SK-N-SH treated with all-trans-retinoic acid at 6 μM for 48 hours (cell line): ENCODE measurements around the gene EMILIN2.

Experiments
- ATAC-seq: fragments of 200-7000 bp; cut with Tn5 transposase; 3 replicates; pipeline ENCODE4 v1.9.1; 2020; ENCODE audit warnings: mild to moderate bottlenecking, moderate library complexity
- ARNTL ChIP-seq: fragments of 450-650 bp; formaldehyde crosslinking; IDR thresholded peaks from 2 replicates; pipeline ENCODE4 v1.5.0; 2020; ENCODE audit warnings: low read depth, mild to moderate bottlenecking, moderate library complexity, borderline replicate concordance
- BACH2 ChIP-seq: fragments of 250-450 bp; sonication (Bioruptor Pico); IDR thresholded peaks from 2 replicates; pipeline ENCODE4 v1.9.0; 2021; ENCODE audit warnings: mild to moderate bottlenecking, borderline replicate concordance
- CREB5 ChIP-seq: fragments of 250-450 bp; sonication (Bioruptor Pico); IDR thresholded peaks from 2 replicates; pipeline ENCODE4 v1.5.1; 2020; ENCODE audit warnings: low read depth, mild to moderate bottlenecking, moderate library complexity
- CSDC2 ChIP-seq: fragments of 250-450 bp; sonication (Bioruptor Pico); IDR thresholded peaks from 2 replicates; pipeline ENCODE4 v1.5.0; 2020; ENCODE audit warnings: mild to moderate bottlenecking, moderate library complexity
- ESRRG ChIP-seq: fragments of 250-450 bp; sonication (Bioruptor Pico); IDR thresholded peaks from 2 replicates; pipeline ENCODE4 v1.6.1; 2021; ENCODE audit warnings: mild to moderate bottlenecking
- GLIS3 ChIP-seq: fragments of 250-450 bp; sonication (Bioruptor Pico); IDR thresholded peaks from 2 replicates; pipeline ENCODE4 v1.5.0; 2020; ENCODE audit warnings: mild to moderate bottlenecking, moderate library complexity
- ISL1 ChIP-seq: fragments of 250-450 bp; sonication (Bioruptor Pico); IDR thresholded peaks from 2 replicates; pipeline ENCODE4 v2.1.2; 2022; ENCODE audit warnings: mild to moderate bottlenecking, moderate library complexity
- OSR1 ChIP-seq: fragments of 250-450 bp; sonication (Bioruptor Pico); IDR thresholded peaks from 2 replicates; pipeline ENCODE4 v1.8.0; 2022; ENCODE audit warnings: moderate library complexity, mild to moderate bottlenecking, inconsistent platforms
- POU6F1 ChIP-seq: fragments of 250-450 bp; sonication (Bioruptor Pico); IDR thresholded peaks from 2 replicates; pipeline ENCODE4 v1.8.0; 2021; ENCODE audit warnings: low read depth, mild to moderate bottlenecking, moderate library complexity, borderline replicate concordance
- PPARA ChIP-seq: fragments of 250-450 bp; sonication (Bioruptor Pico); IDR thresholded peaks from 2 replicates; pipeline ENCODE4 v1.5.0; 2020; ENCODE audit warnings: mild to moderate bottlenecking, borderline replicate concordance
- RARB ChIP-seq: fragments of 250-450 bp; sonication (Bioruptor Pico); IDR thresholded peaks from 2 replicates; pipeline ENCODE4 v1.8.0; 2021; ENCODE audit warnings: mild to moderate bottlenecking, moderate library complexity
- SNAI2 ChIP-seq: fragments of 250-450 bp; sonication (Bioruptor Pico); IDR thresholded peaks from 2 replicates; pipeline ENCODE4 v1.5.0; 2020; ENCODE audit warnings: mild to moderate bottlenecking, moderate library complexity
- TCF4 ChIP-seq: fragments of 250-450 bp; sonication (Bioruptor Pico); IDR thresholded peaks from 2 replicates; pipeline ENCODE4 v1.8.0; 2021; ENCODE audit warnings: mild to moderate bottlenecking, moderate library complexity, borderline replicate concordance
- TOX ChIP-seq: fragments of 250-450 bp; sonication (Bioruptor Pico); IDR thresholded peaks from 2 replicates; pipeline ENCODE4 v1.8.0; 2021; ENCODE audit warnings: mild to moderate bottlenecking, moderate library complexity, borderline replicate concordance
- TSHZ2 ChIP-seq: fragments of 250-450 bp; sonication (Bioruptor Pico); IDR thresholded peaks from 2 replicates; pipeline ENCODE4 v1.5.0; 2020; ENCODE audit warnings: mild to moderate bottlenecking, moderate library complexity
- ZC3H10 ChIP-seq: fragments of 250-450 bp; sonication (Bioruptor Pico); IDR thresholded peaks from 2 replicates; pipeline ENCODE4 v1.5.1; 2021; ENCODE audit warnings: mild to moderate bottlenecking, moderate library complexity
- ZFP3 ChIP-seq: fragments of 250-450 bp; sonication (Bioruptor Pico); IDR thresholded peaks from 2 replicates; pipeline ENCODE4 v1.5.0; 2020; ENCODE audit warnings: mild to moderate bottlenecking, moderate library complexity
- ZFP30 ChIP-seq: fragments of 450-650 bp; formaldehyde crosslinking; IDR thresholded peaks from 2 replicates; pipeline ENCODE4 v1.5.0; 2022; ENCODE audit warnings: mild to moderate bottlenecking, moderate library complexity
- ZNF565 ChIP-seq: fragments of 450-650 bp; formaldehyde crosslinking; conservative IDR thresholded peaks from 2 replicates; pipeline ENCODE4 v1.5.0; 2020; ENCODE audit warnings: low read depth, mild to moderate bottlenecking, moderate library complexity
- ZNF70 ChIP-seq: fragments of 450-650 bp; formaldehyde crosslinking; IDR thresholded peaks from 2 replicates; pipeline ENCODE4 v1.5.0; 2020; ENCODE audit warnings: mild to moderate bottlenecking, moderate library complexity
- ZNF8 ChIP-seq: fragments of 450-650 bp; formaldehyde crosslinking; IDR thresholded peaks from 2 replicates; pipeline ENCODE4 v1.5.0; 2020; ENCODE audit warnings: mild to moderate bottlenecking, moderate library complexity
- TF ChIP-seq, protein P1 (sequence below): fragments of 250-450 bp; sonication (Bioruptor Pico); IDR thresholded peaks from 2 replicates; pipeline ENCODE4 v1.5.1; 2021; ENCODE audit warnings: mild to moderate bottlenecking, moderate library complexity
- TF ChIP-seq, protein P2 (sequence below): fragments of 250-450 bp; sonication (Bioruptor Pico); IDR thresholded peaks from 2 replicates; pipeline ENCODE4 v1.8.0; 2020; ENCODE audit warnings: mild to moderate bottlenecking, moderate library complexity, borderline replicate concordance

EMILIN2 gene

GRCh38 chr18:2893056-2893455 is 46.2 kb downstream of the EMILIN2 start:
- no peak for ATAC-seq
- TF ChIP-seq POU6F1 (no peak), ZC3H10 (CRISPR knock-in tag) (no peak), ZNF8 (CRISPR knock-in tag) (no peak), ZFP30 (no peak), TCF4 (CRISPR knock-in tag) (no peak), ZNF565 (no peak), BACH2 (CRISPR knock-in tag) (no peak), CSDC2 (CRISPR knock-in tag) (no peak), TOX (CRISPR knock-in tag) (no peak), ESRRG (CRISPR knock-in tag) (no peak), RARB (CRISPR knock-in tag) (no peak), SNAI2 (CRISPR knock-in tag) (no peak)

DNA sequence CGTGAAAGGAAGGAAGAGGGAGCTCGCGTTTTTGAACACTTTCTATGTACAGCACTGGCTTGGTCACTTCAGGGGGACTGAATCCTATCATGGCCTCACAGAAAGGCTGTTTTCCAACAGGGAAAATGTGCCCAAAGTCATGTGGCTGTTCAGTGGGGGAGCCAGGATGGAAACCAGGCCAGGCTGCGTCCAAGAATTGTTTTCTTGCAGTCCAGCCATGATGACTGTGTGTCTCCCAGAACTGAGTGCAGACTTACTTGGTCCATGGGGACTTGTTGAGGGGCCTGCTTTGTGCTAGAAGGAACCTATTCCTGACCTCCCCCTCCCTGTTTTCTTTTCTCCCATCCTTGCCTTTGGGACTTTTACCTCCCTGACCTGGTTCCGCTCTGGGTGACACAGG is 46.9 kb downstream of the EMILIN2 start:
- TF ChIP-seq PPARA (CRISPR knock-in tag) (no peak), ZFP3 (CRISPR knock-in tag) (no peak), ISL1 (no peak), ZNF70 (CRISPR knock-in tag) (no peak), RARB (CRISPR knock-in tag) (no peak), OSR1 (CRISPR knock-in tag) (no peak), TCF4 (CRISPR knock-in tag) (no peak), GLIS3 (CRISPR knock-in tag) (no peak), ZNF565 (no peak), ESRRG (CRISPR knock-in tag) (no peak), CREB5 (CRISPR knock-in tag) (no peak), TSHZ2 (CRISPR knock-in tag) (no peak), ARNTL (no peak), ZC3H10 (CRISPR knock-in tag) (no peak), POU6F1 (no peak), SNAI2 (CRISPR knock-in tag) (no peak)
- TF ChIP-seq, protein P1, sequence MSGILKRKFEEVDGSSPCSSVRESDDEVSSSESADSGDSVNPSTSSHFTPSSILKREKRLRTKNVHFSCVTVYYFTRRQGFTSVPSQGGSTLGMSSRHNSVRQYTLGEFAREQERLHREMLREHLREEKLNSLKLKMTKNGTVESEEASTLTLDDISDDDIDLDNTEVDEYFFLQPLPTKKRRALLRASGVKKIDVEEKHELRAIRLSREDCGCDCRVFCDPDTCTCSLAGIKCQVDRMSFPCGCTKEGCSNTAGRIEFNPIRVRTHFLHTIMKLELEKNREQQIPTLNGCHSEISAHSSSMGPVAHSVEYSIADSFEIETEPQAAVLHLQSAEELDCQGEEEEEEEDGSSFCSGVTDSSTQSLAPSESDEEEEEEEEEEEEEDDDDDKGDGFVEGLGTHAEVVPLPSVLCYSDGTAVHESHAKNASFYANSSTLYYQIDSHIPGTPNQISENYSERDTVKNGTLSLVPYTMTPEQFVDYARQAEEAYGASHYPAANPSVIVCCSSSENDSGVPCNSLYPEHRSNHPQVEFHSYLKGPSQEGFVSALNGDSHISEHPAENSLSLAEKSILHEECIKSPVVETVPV (CRISPR knock-in tag): no peak
- TF ChIP-seq, protein P2, sequence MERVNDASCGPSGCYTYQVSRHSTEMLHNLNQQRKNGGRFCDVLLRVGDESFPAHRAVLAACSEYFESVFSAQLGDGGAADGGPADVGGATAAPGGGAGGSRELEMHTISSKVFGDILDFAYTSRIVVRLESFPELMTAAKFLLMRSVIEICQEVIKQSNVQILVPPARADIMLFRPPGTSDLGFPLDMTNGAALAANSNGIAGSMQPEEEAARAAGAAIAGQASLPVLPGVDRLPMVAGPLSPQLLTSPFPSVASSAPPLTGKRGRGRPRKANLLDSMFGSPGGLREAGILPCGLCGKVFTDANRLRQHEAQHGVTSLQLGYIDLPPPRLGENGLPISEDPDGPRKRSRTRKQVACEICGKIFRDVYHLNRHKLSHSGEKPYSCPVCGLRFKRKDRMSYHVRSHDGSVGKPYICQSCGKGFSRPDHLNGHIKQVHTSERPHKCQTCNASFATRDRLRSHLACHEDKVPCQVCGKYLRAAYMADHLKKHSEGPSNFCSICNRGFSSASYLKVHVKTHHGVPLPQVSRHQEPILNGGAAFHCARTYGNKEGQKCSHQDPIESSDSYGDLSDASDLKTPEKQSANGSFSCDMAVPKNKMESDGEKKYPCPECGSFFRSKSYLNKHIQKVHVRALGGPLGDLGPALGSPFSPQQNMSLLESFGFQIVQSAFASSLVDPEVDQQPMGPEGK (CRISPR knock-in tag): no peak
- ATAC-seq: no peak
